NCI-H2081 (cell line): ENCODE data around the gene RBM17.
"Not testable (repeated sequence)": the region's sequence is repeated elsewhere in the genome, so short reads cannot be mapped to it uniquely, and the experiment has no call there.

Source experiments
- DNase-seq, 2 experiments: peaks; one replicate each; lab custom pipeline; 2025; lab: John Stamatoyannopoulos, UW

The RBM17 gene

GRCh38 chr10:6136215-6137201, 47.7 kb downstream of the RBM17 start:
- DNase-seq = no peak

DNA sequence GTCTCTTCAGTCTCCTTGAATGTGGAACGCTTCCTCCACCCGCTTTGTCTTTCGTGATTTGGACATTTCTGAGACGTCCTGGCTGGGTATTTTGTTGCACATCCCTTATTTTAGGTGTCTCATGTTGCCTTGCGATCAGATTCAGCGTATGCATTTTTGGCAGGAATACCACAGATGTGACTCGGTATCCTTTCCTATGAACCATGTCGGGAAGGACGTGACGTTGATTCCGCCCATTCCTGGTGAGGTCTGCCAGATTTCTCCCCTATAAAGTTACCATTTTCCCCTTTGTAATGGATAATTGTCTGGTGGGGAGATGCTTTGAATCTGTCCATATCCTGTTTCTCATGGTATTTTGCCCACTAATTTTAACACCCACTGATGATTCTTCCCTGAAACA, 49.6 kb downstream of the RBM17 start:
- no peak for DNase-seq

- no peak for DNase-seq
These were observed 50.6 kb downstream of the RBM17 start for GRCh38 chr10:6139470-6139869.

DNA sequence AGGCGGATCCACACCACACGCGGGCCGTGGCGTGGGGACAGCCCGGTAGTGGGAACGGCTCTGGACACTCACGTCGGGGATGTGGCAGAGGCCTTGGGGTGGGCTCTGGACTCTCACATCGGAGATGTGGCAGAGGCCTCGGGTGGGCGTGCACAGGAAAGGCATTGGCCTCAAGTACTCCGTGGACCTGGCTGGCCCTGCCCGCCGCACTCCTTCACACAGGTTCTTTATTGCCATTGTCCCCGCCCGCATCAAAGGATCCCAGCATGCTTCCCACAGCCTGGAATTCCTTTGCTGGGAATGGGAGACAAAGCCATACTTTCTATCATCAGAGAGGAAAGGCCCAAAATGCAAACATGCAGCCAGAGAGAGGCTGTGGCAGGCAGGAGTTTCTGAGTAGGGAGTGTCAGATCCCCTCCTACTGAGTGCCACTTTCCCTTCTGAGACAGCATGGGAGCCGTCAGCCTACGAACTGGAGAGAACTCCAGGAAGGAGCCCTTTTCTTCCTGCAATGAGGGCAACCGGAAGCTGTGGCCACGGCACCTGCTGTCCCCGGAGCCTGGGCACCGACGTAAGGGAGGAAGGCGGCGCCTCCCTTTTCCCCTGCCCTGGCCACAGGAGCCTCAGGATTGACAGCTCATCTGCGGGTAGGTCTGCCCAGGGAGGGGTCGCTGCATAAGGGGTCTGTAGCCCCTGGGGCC, 51.5 kb downstream of the RBM17 start:
- no peak for DNase-seq

GRCh38 chr10:6140965-6141295, 52.1 kb downstream of the RBM17 start:
- DNase-seq = no peak

DNA sequence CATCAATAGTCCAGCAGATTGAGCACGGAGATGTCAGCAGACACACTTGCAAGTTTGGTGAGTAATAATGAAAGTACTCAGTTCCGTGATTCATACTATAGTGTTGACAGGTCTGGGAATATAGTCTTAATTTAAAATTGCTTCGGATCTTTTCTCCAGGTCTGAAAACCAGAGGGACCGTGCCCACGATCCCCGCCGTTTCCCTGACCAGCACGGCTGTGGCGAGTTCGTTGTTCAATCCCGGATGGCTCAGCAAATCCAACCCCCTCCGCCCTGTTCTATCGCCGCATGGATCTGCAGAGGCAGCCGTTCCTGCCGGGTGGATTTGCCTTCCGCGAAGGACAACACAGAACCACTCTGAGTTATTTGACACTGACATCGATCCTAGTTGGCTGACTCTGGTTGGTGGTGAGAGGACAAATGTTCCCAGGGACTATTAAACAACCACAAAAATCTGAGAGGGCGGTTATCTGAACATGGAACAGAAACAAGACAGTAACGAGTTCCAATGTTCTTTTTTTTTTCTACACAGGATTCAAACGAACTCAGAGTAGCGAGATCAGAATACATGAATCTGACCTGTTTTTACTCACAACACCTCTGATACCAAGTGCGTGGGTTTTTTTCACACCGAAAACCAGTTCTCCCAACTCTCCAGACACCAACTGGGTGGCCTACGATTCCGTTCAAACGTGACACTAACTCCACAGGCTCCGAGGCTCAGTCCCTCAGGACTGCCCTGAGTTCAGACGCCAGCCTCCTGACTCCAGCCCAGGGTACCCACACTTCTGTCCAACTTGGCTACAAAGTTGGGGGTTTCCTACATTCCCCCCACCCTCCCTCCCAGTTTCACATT, 52.7 kb downstream of the RBM17 start:
- no peak for DNase-seq

DNA sequence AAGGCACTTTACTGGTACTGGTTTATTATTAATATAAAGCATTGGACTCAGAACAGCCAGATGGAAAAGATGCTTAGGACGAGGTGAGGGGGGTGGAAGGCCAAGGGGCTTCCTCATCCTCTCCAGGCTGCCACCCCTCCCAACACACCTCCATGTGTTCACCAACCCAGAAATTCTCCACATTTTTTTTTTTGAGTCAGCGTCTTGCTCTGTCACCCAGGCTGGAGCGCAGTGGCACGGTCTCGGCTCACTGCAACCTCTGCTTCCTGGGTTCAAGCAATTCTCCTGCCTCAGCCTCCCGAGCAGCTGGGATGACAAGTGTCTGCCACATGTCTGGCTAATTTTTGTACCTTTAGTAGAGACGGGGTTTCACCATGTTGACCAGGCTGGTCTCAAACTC, 53.4 kb downstream of the RBM17 start:
- DNase-seq = not testable (repeated sequence)

- no peak for DNase-seq
These were observed 53.8 kb downstream of the RBM17 start for GRCh38 chr10:6142644-6143043.

GRCh38 chr10:6143181-6143580, 54.3 kb downstream of the RBM17 start:
- no peak for DNase-seq

GRCh38 chr10:6144406-6145165, 55.8 kb downstream of the RBM17 start:
- DNase-seq = peak; percentile 56 to 77

GRCh38 chr10:6145166-6145987, 56.5 kb downstream of the RBM17 start:
- peak; percentile 6 to 12 for DNase-seq

DNA sequence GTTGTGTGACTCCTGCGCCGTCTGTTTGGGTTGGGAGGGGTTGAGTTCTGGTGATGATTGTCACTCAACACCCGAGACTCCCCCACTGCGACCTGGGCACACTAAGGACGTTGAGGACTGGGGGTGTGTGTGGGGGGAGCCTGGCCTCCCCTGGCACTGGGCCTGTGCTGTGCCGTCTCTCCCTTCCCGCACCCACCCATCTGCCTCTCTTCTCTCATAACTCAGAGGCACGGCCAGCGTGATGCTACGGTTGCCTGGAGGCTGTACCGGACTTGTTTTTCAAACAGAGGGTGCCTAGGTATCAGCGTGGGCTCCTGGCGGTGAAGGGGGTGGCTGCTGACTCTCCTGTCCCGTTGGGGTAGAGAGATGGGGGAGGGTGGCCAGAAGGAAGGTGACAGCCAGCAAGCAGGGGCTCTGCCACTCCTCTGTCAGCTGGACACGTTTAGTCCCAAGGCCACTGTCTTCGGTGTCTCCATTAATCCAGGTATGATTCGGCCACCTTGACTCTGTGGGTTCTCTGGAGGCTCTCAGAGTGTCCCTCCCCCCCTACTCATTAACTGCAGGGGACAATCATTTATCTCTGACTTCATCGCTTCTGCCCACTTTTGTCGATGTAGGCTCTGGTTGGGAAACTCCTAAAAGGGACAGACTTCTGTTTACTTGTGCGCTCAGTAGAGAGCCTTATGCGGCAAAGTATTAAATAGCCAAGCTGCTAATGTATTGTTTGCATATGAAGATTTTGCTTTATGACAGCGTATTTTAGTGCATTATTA, 57.4 kb downstream of the RBM17 start:
- peak in 1 of 2 experiments; percentile 0 for DNase-seq

DNA sequence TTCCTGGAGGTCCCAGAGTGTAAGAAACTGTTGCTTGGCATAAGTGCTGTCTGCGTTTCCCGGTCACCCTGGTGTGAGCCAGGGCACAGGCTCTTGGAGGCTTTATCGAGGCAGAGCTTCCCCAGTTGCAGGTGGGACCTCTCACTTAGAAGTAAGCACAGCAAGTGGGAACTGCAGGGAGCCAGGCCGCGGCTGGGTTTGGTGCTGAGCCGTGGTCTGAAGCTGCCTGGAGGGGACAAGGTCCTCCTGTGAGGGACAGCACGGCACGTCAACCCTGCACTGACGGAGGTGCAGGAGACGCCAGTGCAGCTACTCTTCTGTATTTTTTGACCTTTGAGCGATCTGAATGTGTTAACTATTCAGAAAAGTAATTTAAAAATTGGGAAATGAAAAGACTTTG, 58.1 kb downstream of the RBM17 start:
- DNase-seq = no peak

GRCh38 chr10:6148251-6148701, 59.4 kb downstream of the RBM17 start:
- no peak for DNase-seq

- DNase-seq = no peak
These were observed 60.1 kb downstream of the RBM17 start for GRCh38 chr10:6148908-6149307.

GRCh38 chr10:6151087-6151977, 62.5 kb downstream of the RBM17 start:
- DNase-seq = no peak

DNA sequence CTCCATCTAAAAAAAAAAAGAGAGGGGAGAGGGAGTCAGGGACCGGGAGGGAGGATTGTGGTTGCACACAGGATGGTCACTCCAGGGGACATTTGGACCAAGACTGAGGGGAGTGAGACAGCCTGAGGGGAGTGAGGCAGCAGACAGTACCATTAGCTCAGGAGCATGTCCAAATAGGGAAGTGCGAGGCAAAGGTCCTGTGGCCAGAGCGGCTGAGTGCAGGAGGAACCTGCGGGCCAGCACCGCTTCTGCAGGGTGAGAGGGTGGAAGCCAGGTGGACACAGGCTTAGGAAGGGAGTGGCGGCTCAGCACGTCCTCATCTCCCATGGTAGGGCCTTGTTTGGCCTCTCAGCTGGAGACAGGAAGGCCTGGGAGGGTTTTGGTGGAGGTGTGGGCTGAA, 65.0 kb downstream of the RBM17 start:
- DNase-seq = no peak

- DNase-seq = no peak
These were observed 65.7 kb downstream of the RBM17 start for GRCh38 chr10:6154566-6154965.

- DNase-seq = no peak
These were observed 69.4 kb downstream of the RBM17 start for GRCh38 chr10:6158276-6158675.
